Osteoblast (primary cell): ENCODE data around the gene FAM210B. TPM values are rescaled to one million over a fixed set of nuclear protein-coding genes. Genes with fewer than 3 reads are reported as not detected.

Source experiments
- DNase-seq: peaks from one replicate; pipeline ENCODE4 v3.0.0; 2011; ENCODE audit warnings: low spot score, mixed read lengths; ENCODE audit not compliant: insufficient read length; ENCODE audit errors: missing footprints
- H2AFZ ChIP-seq: 2 replicates; pipeline ENCODE4 v1.6.0; 2011; ENCODE audit warnings: mild to moderate bottlenecking, low read length
- H3K27ac ChIP-seq: 2 replicates; pipeline ENCODE4 v1.5.1; 2011; ENCODE audit warnings: mild to moderate bottlenecking, low read depth, low read length, moderate library complexity
- H3K27me3 ChIP-seq: 2 replicates; pipeline ENCODE4 v1.6.0; 2012; ENCODE audit warnings: mild to moderate bottlenecking, control low read depth, inconsistent platforms, low read length, moderate library complexity; ENCODE audit not compliant: insufficient read depth
- H3K36me3 ChIP-seq: 2 replicates; pipeline ENCODE4 v1.5.1; 2011; ENCODE audit warnings: mild to moderate bottlenecking, low read length, control low read depth, moderate library complexity; ENCODE audit not compliant: insufficient read depth
- H3K4me1 ChIP-seq: 2 replicates; pipeline ENCODE4 v1.5.1; 2011; ENCODE audit warnings: mild to moderate bottlenecking, low read length, control low read depth, moderate library complexity; ENCODE audit not compliant: insufficient read depth
- H3K4me2 ChIP-seq: 2 replicates; pipeline ENCODE4 v1.6.0; 2011; ENCODE audit warnings: mild to moderate bottlenecking, low read length; ENCODE audit not compliant: insufficient read depth
- H3K4me3 ChIP-seq: fragments of 200-600 bp; sonication (generic); 3 replicates; pipeline ENCODE4 v1.5.1; 2012; ENCODE audit warnings: mild to moderate bottlenecking, low read length, inconsistent platforms; ENCODE audit not compliant: insufficient read depth
- H3K79me2 ChIP-seq: 2 replicates; pipeline ENCODE4 v1.6.0; 2012; ENCODE audit warnings: mild to moderate bottlenecking, low read length, control low read depth, inconsistent platforms; ENCODE audit not compliant: insufficient read depth
- H3K9me3 ChIP-seq: 2 replicates; pipeline ENCODE4 v1.5.1; 2011; ENCODE audit warnings: low read depth, low read length, control low read depth
- H4K20me1 ChIP-seq: 2 replicates; pipeline ENCODE4 v1.6.0; 2012; ENCODE audit warnings: mild to moderate bottlenecking, low read length, control low read depth; ENCODE audit not compliant: insufficient read depth
- CTCF ChIP-seq: IDR thresholded peaks from 2 replicates; pipeline ENCODE4 v1.5.1; 2011; ENCODE audit warnings: mild to moderate bottlenecking, low read depth, low read length, moderate library complexity; ENCODE audit errors: extremely low read depth
- total RNA-seq: library from RNA; depleted of rRNA; stranded (reverse); fragments of >200 nt; gene quantifications from 2 replicates; pipeline ENCODE4 v1.2.3, GENCODE V29; 2012

Gene FAM210B
- total RNA-seq, 1 donor: 69.5 TPM

DNA sequence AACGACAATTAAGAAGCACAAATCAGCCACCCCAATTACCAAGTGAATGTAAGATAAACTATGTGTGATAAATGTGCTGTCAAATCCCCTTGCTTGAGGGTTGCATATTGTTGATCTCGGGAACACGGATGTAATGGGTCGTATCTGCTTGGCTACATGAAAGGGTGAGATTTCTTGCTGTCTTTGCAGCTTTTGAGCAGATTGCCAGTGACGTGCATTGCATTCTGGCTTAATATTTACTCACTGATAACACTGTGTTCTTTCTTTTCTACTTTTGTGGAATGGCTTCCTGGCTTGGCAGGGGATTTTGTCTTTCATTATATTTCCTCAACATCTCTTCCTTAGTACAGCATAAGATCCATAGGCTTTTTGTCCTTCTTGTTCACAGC is 10.5 kb upstream of the FAM210B start:
- no peak for DNase-seq
- H3K9me3 ChIP-seq: no peaks in the 10 kb centered on the region
- H3K79me2 ChIP-seq: no peaks in the 10 kb centered on the region
- H3K4me3 ChIP-seq: no peak overlapping the region
- no peak for TF ChIP-seq CTCF
- H3K27ac ChIP-seq: no peak overlapping the region
- H3K27me3 ChIP-seq: peaks cover under 1% of the 10 kb centered on the region
- H3K36me3 ChIP-seq: no peaks in the 10 kb centered on the region
- peaks cover 9% of the 10 kb centered on the region for H3K4me1 ChIP-seq
- H3K4me2 ChIP-seq: no peak overlapping the region
- no peaks in the 10 kb centered on the region for H4K20me1 ChIP-seq
- H2AFZ ChIP-seq: peak overlapping the region; percentile 6

GRCh38 chr20:56348746-56349145 is 10.0 kb upstream of the FAM210B start:
- Histone ChIP-seq H3K4me2 (no peak overlapping the region), H2AFZ (no peak overlapping the region)

GRCh38 chr20:56350842-56351241 is 7.9 kb upstream of the FAM210B start:
- peaks cover 9% of the 10 kb centered on the region for H3K4me1 ChIP-seq
- no peak for TF ChIP-seq CTCF
- H3K4me3 ChIP-seq: no peak overlapping the region
- no peak overlapping the region for H3K4me2 ChIP-seq
- peak overlapping the region; percentile 17 for H2AFZ ChIP-seq
- H4K20me1 ChIP-seq: no peaks in the 10 kb centered on the region
- DNase-seq: peak; percentile 14
- no peaks in the 10 kb centered on the region for H3K36me3 ChIP-seq
- no peaks in the 10 kb centered on the region for H3K9me3 ChIP-seq
- no peaks in the 10 kb centered on the region for H3K79me2 ChIP-seq
- H3K27me3 ChIP-seq: no peaks in the 10 kb centered on the region
- no peak overlapping the region for H3K27ac ChIP-seq

More at GRCh38 chr20:56348746-56349145, 10.0 kb upstream of the FAM210B start:
- Histone ChIP-seq H3K4me1 (peaks cover 9% of the 10 kb centered on the region), H4K20me1 (no peaks in the 10 kb centered on the region), H3K9me3 (no peaks in the 10 kb centered on the region), H3K4me3 (no peak overlapping the region), H3K36me3 (no peaks in the 10 kb centered on the region), H3K27ac (no peak overlapping the region), H3K79me2 (no peaks in the 10 kb centered on the region), H3K27me3 (no peaks in the 10 kb centered on the region)
- peak; percentile 27 for DNase-seq
- no peak for TF ChIP-seq CTCF

- no peak for TF ChIP-seq CTCF
- Histone ChIP-seq H3K79me2 (no peaks in the 10 kb centered on the region), H4K20me1 (no peaks in the 10 kb centered on the region), H3K4me2 (no peak overlapping the region), H3K27ac (no peak overlapping the region), H3K36me3 (no peaks in the 10 kb centered on the region), H3K27me3 (no peaks in the 10 kb centered on the region), H2AFZ (no peak overlapping the region), H3K4me3 (no peak overlapping the region), H3K9me3 (no peaks in the 10 kb centered on the region), H3K4me1 (peaks cover 9% of the 10 kb centered on the region)
- peak; percentile 50 for DNase-seq
Observed at GRCh38 chr20:56352345-56353055, 6.3 kb upstream of the FAM210B start.
